DOHH2 (cell line): Measurements from ENCODE around the gene PDE4D.

ENCODE experiments used
- EZH2phosphoT487 ChIP-seq: fragments of 200-600 bp; sonication (generic); IDR thresholded peaks from 2 replicates; pipeline ENCODE4 v1.6.1; 2017; ENCODE audit warnings: borderline replicate concordance, mild to moderate bottlenecking, antibody characterized with exemption, low read length, moderate library complexity, mixed read lengths
- TF ChIP-seq, protein P1 (sequence below): fragments of 200-600 bp; sonication (generic); IDR thresholded peaks from one replicate; pipeline ENCODE4 v1.5.1; 2014; ENCODE audit warnings: antibody characterized with exemption, mild to moderate bottlenecking, low read depth, low read length; ENCODE audit not compliant: poor library complexity, severe bottlenecking

DNA sequence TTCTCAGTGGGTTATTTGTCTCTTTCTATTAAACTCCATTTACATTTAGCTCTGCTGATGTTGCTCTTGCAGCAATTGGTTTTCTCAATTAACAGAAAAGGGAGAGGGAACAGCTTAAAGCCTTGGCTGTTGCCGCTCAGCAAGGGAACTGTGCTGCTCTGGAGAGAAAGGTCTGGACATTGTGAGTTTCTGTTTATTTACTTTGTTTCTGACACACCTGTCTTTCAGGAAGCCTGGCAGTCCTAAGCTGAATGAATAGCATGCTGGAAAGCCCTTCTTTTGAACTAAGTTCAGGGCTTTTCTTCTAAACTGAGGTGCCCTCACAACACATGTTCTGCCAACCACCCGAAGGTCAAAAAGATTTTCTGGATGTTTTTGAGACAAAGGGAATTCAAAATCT lies 491.9 kb downstream of the PDE4D start:
- TF ChIP-seq, protein P1, sequence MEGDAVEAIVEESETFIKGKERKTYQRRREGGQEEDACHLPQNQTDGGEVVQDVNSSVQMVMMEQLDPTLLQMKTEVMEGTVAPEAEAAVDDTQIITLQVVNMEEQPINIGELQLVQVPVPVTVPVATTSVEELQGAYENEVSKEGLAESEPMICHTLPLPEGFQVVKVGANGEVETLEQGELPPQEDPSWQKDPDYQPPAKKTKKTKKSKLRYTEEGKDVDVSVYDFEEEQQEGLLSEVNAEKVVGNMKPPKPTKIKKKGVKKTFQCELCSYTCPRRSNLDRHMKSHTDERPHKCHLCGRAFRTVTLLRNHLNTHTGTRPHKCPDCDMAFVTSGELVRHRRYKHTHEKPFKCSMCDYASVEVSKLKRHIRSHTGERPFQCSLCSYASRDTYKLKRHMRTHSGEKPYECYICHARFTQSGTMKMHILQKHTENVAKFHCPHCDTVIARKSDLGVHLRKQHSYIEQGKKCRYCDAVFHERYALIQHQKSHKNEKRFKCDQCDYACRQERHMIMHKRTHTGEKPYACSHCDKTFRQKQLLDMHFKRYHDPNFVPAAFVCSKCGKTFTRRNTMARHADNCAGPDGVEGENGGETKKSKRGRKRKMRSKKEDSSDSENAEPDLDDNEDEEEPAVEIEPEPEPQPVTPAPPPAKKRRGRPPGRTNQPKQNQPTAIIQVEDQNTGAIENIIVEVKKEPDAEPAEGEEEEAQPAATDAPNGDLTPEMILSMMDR: no peak
- no peak for TF ChIP-seq EZH2phosphoT487
